Measurements from ENCODE around the gene ZDHHC4.
"Not testable (repeated sequence)": the region's sequence is repeated elsewhere in the genome, so short reads cannot be mapped to it uniquely, and the experiment has no call there.

The ZDHHC4 gene

DNA sequence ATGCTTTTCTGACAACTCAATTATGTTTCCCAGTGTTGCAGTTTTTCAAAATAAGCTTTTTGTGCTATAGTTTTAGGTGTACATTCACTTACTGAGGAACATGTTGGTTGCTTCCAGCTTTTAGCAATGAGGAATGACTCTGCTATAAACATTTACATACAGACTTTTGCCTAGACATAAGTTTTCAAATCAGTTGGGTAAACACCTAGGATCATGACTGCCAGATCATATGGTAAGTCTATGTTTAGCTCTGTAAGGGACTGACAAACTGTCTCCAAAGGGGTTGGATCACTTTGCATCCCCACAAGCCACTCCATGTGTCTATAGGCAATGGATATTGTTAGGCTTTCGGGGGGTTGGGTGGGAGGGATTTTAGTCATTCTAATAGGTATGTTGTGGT is 15.1 kb upstream of the ZDHHC4 start:
- DNase-seq (ENCODE audit: low read depth, low spot score) = no peak

DNA sequence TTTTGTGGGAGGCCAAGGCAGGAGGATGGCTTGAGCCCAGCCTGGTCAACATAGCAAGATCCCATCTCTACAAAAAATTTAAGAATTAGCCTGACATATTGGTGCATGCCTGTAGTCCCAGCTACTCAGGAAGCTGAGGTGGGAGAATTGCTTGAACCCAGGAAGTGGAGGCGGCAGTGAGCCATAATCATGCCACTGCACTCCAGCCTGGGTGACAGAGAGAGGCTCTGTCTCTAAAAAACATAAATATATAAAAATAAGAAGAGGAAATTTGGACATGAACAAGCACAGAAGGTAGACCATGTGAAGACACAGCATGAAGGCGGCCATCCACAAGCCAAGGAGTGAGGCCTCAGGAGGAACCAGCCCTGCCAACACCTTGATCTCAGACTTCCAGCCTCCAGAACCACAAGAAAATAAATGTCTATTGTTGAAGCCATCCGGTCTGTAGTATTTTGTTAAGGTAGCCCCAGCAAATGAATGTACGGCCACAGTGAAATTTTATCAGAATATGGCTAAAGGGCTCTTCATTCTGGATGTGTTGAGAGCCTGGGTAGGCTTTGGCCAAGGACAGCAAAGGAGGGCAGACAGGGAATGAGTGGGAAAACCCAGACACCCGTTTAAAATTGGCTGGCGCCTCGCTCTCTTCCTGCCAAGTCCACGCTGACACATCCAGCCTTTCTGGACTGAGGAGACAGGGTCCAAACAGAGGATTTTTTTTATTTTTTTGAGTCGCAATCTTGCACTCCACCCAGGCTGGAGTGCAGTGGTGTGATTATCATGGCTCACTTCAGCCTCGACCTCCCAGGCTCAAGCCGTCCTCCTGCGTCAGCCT is 13.1 kb upstream of the ZDHHC4 start:
- DNase-seq (ENCODE audit: low read depth, low spot score) = no peak

DNA sequence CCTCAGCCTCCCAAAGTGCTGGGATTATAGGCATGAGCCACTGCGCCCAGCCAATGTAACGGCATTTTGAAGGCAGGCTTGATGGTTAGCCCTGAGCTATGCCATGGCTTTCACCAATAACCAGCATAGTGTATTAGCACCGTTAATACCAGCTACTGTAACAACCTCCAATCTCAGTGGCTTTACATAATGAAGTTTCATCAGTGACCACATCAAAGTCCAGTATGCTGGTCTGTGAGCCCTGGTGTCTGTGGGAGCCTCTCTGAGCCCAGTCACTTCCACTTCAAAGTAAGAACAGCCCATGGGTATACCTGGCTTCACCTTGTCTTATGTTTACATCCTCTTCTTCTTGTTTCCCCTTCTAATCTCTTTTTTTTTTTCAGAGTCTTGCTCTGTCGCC is 11.6 kb upstream of the ZDHHC4 start:
- DNase-seq (ENCODE audit: low read depth, low spot score) = no peak

DNA sequence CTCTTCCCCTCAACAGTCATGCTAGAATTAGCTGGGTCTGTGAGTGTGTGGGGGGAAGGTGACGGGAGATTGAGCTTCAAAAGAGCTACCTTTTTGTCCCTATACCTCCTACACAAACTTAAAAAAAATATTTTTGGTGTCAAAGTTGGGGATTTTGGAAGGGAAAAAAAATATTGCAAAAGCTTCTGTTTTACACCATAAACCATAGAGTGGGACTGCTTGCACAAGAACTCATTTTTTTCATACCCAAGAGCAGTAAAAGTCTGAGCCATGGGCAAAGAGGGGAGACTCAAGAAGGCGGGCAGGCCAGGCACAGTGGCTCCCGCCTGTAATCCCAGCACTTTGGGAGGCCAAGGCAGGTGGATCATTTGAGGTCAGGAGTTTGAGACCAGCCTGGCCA is 9.4 kb upstream of the ZDHHC4 start:
- no peak for DNase-seq (ENCODE audit: low read depth, low spot score)

DNA sequence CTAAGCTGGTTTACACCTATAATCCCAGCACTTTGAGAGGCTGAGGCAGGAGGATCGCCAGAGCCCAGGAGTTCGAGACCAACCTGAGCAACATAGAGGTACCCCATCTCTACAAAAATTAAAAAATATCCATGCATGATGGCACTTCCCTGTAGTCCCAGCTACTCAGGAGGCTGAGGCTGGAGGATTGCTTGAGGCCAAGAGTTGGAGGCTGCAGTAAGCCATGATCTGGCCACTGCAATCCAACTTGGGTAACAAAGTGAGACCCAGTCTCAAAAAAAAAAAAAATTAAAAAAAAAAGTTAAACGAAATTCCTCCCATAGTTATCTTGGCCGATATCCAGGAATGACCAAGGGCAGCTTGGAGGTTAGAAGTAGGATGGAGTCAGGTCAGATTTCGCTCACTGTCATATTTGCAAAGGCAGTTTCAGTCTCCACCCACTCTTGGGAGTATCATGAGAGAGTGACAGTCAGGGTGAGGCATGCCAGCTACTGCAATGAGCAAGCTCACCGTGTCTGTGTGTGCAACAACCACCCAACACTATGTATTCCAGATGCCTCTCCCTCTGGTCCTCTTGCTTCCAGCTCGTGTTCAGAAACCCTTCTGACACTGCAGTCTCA is 6.0 kb upstream of the ZDHHC4 start:
- DNase-seq (ENCODE audit: low read depth, low spot score) = no peak

DNA sequence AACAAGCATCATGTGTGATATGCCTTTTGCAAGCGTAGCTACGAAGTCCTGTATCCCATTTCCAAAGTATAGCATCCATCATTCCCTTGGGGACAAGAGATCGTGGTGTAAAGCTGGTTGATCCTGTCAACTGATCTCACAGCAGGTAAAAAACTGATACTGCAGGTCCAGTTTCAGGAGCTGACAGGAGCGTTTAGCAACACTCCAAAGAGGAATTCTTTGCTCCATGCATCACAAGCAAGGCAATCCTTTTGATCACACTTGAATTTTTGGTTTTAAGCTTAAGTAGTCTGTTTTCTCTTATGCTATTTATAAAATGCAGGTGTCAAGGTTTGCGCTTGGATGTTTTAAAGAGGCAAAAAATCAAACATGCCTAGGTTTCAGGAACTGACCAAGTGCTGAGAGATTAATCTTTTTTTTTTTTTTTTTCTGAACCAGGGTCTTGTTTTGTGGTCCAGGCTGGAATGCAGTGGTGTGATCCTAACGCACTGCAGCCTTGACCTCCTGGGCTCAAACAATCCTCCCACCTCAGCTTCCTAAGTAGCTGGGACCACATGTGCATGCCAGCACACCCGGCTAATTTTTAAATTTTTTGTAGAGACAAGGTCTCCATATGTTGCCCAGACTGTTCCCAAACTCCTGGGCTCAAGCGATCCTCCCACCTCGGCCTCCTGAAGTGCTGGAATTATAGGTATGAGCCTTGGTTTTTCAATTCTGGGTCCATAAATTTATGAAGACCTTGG is 1.8 kb upstream of the ZDHHC4 start:
- DNase-seq (ENCODE audit: low read depth, low spot score) = no peak

DNA sequence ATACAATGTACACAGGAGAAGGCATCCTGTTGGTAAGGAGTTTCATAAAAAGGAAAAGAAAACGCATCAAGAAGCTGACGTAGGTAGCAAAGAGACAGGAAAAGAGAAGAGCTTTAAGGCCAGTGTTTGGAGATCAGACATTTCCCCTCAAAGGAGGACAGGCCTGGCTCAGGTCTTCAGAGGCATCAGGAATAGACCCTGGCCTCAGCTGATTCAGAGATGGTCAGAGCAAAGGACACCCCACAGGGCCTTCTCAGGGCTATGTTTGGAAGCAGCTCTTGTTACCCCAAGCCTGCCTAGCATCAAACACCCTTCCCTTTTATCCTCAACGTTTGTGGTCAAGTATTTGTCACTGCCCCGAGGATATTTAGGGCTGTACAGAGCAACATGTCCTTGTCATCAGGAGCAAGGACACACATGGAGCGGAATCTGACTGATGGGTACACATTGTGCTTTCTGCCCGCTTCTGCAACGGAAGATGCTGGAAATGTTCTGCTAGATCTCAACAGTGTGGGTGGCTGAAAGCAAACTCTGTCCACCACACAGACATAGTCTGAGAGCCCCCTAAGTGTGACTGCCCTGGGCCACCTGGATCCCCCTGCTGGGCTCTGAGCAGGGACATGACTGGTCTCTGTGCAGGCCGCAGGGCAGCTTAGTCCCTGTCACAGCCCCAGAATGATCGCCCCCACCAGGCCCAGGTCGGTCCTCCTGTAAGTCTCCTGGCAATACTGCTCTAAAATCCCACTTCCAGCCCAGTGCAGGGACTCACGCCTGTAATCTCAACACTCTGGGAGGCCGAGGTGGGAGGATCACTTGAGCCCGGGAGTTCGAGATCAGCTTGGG is 1.0 kb upstream of the ZDHHC4 start:
- DNase-seq (ENCODE audit: low read depth, low spot score) = no peak

DNA sequence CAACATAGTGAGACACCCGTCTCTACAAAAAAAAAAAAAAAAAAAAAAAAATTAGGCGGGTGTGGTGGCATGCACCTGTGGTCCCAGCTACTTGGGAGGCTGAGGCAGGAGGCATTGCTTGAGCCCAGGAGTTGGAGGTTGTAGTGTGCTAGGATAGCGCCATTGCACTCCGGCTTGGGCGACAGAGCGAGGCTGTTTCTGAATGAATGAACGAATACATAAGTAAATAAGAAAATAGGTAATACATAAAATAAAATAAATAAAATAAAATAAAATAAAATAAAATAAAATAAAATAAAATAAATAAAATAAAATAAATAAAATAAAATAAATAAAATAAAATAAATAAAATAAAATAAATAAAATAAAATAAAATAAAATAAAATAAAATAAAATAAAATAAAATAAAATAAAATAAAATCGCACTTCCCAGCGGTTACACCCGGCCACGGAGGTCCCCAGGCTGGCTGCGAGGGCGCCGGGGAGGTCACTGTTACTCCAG is 336 bp upstream of the ZDHHC4 start:
- DNase-seq (ENCODE audit: low read depth, low spot score) = not testable (repeated sequence)

DNA sequence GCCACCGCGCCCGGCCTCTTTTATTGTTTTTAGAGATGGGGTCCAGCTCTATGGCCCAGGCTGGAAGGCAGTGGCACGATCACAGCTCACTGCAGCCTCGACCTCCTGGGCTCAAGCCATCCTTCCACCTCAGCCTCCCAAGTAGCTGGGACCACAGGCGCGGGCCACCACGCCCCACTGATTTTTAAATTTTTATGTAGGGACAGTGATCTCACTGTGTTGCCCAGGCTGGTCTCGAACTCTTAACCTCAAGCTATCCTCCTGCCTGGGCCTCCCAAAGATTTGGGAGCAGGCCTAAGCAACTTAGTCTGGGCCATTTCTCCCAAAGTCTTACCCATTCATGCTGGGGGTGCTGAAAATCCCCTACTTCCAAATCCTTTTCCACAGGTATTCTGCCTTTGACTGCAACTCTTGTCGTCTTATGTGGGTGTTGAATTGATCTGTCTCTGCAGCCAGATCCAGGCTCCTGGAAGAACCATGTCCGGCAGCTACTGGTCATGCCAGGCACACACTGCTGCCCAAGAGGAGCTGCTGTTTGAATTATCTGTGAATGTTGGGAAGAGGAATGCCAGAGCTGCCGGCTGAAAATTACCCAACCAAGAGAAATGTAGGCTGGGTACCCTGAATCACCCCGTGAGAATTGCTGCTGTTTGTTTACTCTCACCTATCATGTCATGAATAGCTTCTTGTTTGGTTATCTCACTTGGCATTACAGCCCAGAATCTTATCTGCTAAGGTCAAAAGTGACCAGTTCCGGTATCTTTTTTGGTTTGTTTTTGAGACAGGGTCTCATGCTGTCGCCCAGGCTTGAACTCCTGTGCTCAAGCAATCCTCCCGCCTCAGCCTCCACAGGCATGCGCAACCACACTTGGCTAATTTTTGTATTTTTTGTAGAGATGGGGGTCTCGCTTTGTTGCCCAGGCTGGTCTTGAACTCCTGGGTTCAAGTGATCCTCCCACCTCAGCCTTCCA is 1.1 kb downstream of the ZDHHC4 start:
- no peak for DNase-seq (ENCODE audit: low read depth, low spot score)

DNA sequence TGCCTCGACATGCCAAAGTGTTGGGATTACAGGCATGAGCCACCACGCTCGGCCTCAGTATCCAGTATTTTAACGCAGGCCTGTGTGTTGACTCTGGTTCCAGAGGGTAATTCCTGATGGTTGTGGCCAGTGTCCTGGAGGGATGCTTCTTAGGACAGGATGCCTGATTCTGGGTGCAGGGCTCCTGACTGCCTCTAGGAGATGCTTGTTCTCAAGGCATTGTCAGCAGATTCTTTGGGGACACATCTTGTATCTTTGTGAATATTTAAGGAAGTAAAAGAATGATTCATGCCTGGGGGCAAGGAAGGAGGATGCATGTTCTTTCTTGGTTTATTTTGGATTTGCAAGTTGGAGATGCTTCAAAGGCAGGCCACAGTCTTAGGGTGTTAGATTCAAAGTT is 2.2 kb downstream of the ZDHHC4 start:
- DNase-seq (ENCODE audit: low read depth, low spot score) = peak; percentile 30

DNA sequence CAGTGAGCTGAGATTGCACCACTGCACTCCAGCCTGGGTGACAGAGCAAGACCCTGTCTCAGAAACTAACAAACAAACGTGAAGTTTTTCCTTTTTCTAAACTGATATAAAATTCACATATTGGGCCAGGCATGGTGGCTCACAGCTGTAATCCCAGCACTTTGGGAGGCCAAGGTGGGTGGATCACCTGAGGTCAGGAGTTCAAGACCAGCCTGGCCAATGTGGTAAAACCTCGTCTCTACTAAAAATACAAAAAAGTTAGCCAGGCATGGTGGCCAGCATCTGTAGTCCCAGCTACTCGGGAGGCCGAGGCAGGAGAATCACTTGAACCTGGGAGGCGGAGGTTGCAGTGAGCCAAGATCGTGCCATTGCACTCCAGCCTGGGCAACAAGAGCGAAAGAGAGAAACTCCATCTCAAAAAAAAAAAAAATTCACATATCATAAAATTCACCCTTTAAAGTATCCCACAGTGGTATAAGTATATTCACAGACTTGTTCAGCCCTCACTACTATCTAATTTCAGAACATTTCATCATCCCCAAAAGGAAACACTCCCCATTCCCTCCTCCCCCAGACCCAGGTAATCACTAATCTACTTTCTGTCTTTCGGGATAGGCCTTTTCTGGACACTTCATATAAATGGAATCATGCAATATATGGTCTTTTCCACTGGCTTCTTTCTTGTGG is 8.6 kb downstream of the ZDHHC4 start:
- DNase-seq (ENCODE audit: low read depth, low spot score) = not testable (repeated sequence)

DNA sequence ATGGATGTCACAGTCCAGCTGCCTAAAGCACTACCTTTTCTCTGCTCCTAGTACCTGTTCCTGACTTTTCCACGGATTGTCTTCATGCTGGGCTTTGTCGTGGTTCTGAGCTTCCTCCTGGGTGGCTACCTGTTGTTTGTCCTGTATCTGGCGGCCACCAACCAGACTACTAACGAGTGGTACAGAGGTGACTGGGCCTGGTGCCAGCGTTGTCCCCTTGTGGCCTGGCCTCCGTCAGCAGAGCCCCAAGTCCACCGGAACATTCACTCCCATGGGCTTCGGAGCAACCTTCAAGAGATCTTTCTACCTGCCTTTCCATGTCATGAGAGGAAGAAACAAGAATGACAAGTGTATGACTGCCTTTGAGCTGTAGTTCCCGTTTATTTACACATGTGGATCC is 11.3 kb downstream of the ZDHHC4 start:
- no peak for DNase-seq (ENCODE audit: low read depth, low spot score)

DNA sequence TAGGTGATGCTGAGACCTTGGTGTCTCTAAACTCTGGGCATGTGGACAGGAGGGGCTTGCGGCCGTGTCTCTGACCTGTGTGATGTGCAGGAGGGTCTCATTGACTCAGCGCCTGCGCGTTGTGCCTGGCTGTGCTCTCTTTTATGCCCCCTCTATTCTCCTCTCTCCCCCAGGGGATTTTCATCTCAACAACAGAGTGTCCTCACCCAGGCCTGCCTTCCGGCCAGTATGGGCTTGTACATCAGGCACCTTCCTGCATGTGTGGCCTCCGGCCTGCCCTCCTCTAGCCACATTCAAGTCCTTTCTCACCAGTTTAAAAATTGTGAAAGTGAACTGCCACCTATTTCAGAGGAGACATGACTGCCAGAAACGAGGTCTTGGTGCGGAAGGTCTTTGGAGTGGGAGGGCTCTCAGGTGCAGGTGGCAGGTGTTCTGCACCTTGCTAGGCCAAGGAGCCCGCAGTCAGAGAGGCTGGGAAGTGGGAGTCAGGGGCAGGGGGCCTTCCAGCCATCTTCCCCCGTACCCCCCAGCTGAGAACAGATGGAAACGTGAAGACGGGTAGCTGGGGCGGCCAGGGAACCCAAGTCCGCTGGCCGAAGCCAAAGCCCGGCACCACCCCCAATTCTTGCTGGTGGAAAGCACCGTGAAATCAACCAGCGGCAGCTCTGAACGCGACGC is 12.0 kb downstream of the ZDHHC4 start:
- no peak for DNase-seq (ENCODE audit: low read depth, low spot score)

DNA sequence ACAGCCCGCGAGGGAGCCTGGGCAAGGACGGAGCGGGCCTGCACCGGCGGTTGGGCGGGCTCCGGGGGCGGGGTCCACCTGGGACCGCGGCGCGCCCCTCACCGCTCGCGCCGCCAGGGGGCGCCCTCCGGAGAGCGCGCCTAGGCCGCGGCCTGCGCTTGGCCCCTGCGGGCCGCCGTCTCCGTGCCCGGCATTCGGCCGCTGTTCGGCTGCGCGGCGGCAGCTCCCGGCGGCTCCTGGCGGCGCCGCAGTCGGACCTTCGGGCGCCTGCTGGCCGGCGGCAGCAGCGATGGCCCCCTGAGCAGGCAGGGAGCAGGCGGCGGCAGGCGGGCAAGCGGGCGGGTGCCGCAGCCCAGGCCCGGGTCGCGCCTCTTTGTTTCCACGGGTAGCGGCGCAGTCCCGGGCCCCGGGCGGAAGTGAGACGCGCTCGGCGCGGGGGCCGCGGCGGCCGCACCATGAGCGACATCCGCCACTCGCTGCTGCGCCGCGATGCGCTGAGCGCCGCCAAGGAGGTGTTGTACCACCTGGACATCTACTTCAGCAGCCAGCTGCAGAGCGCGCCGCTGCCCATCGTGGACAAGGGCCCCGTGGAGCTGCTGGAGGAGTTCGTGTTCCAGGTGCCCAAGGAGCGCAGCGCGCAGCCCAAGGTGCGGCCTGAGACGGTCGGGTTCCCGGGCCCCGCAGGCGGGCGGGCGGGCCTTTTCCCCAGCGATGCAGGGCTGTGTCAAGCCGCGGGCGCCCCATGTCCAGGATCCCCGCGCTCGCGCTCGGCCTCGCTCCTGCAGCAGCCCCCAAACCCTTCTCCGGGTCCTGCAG is 12.8 kb downstream of the ZDHHC4 start, which contains the start of gene INTS15:
Gene INTS15, plus strand, starts transcription at position 193 of the 816 bp plus-strand sequence. Its CDS starts 263 bp downstream, at position 456.
- DNase-seq (ENCODE audit: low read depth, low spot score) = peak; percentile 82

DNA sequence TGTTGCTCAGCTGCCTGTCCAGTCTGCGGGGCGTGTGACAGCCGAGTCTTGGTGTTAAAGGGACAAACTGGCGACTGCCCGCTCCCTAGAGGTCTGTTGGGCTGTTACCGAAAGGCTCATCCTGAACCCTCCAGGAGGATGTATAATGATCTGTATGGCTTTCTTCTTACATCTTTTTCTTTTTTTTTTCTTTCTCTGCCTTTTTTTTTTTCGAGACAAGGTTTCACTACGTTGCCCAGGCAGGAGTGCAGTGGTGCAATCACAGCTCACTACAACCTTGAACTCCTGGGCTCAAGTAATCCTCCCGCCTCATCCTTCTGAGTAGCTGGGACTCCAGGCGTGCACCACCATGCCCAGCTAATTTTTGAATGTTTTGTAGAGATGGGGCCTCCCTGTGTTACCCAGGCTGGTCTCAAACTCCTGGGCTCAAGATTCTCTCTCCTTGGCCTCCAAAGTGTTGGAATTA is 13.4 kb downstream of the ZDHHC4 start:
- DNase-seq (ENCODE audit: low read depth, low spot score) = no peak

DNA sequence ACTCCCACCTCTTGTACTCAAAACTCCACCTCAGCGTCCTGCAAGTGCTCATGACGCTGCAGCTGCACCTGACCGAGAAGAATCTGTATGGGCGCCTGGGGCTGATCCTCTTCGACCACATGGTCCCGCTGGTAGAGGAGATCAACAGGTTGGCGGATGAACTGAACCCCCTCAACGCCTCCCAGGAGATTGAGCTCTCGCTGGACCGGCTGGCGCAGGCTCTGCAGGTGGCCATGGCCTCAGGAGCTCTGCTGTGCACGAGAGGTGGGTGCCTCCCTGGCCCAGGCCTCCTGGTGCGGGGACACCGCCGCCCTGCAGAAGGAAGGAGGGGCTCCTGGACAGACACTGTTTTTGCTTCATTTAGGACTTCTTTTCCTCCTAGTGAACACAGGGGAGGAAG is 22.8 kb downstream of the ZDHHC4 start:
- no peak for DNase-seq (ENCODE audit: low read depth, low spot score)

DNA sequence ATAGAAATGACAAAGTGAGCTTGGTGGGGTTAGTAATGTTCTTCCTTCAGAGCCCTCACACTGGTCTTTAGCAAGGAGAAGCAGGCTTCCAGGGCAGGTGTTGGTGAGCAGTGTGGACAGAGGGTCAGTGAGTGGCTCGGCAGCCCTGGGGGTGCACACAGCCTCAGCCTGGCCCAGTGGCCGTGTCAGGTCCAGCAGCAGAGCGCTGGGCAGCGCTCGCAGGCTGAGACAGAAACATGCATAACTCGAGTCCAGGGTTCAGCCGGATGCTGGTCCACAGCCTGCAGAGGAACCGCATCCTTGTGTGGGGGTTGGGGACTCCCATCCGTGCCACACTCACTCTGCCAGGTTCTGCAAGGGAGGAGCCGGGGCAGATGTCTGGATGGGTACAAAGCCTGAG is 27.2 kb downstream of the ZDHHC4 start:
- no peak for DNase-seq (ENCODE audit: low read depth, low spot score)
